ENCODE data around the gene ARL6IP1.

DNA sequence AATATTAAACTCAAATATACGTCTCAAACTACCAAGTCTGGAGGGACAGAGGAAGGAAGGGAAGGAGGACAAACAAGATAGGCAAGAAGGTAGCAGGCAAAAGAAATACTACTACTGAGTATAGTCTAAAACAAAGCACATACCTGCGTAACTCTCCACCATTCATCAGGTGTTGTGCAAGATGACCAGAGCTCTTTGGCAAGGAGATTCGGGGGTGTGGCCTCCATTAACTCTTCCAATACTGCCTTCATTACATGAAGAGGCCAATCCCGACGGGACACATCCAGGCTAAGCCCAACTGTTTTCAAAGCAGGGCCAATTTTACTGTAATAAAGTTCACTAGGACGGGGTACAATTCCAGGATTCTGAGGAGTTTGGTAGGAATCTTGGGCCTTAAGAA, 38.2 kb upstream of the ARL6IP1 start:
- TF ChIP-seq CTCF (IDR thresholded peaks at IDR 0.05) (no peak), POLR2AphosphoS5 (IDR thresholded peaks at IDR 0.05) (no peak), EP300 (IDR thresholded peaks at IDR 0.05) (no peak)

Data from upper lobe of left lung (tissue), 4 donors.